Measurements from ENCODE around the gene SAXO2. TPM values are rescaled to one million over a fixed set of nuclear protein-coding genes. Genes with fewer than 3 reads are reported as not detected.

Gene SAXO2
- total and polyA plus RNA-seq, 2 experiments from 2014 or later, result 0.73 to 10.1 TPM

DNA sequence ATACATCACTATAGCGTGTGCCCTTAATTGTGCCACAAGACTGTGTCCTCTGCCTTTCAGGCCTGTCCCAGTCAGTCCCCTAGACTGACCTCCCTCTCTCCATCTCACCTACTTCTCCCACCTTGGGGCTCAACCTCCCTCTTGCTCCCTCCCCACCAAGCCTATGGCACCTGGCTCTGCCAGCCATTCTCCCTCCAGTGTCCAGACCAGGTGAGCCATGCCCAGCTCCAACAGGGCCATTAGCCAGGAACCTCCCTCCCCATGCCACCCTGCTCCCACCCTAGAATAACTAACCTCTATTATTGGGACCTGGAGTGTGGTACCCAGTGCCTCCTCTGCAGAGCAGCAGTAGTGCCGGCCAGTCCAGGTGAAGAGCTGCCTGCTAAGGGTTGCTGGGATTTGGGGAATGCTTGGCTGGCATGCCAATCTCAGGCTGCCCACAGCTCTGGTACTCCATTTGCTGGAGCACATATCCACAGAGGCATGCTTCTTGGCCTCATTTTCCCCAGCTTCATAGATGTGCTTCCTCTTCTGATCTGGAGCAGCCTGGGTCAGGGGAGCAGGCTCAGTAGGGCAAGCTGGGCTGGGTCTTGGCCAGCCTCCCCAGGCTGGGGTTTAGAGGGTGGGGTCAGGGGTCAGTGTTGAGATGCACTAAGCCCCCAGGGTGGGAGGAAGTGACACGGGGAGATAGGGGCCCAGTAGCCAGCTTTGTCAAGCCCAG is 38.8 kb downstream of the SAXO2 start:
- H3K27ac Mint-ChIP-seq, result no peak overlapping the region
- DNase-seq (ENCODE audit: low spot score), result no peak
- no peaks in the 10 kb centered on the region for H4K20me1 ChIP-seq (replicated peaks; ENCODE audit: insufficient read depth)

DNA sequence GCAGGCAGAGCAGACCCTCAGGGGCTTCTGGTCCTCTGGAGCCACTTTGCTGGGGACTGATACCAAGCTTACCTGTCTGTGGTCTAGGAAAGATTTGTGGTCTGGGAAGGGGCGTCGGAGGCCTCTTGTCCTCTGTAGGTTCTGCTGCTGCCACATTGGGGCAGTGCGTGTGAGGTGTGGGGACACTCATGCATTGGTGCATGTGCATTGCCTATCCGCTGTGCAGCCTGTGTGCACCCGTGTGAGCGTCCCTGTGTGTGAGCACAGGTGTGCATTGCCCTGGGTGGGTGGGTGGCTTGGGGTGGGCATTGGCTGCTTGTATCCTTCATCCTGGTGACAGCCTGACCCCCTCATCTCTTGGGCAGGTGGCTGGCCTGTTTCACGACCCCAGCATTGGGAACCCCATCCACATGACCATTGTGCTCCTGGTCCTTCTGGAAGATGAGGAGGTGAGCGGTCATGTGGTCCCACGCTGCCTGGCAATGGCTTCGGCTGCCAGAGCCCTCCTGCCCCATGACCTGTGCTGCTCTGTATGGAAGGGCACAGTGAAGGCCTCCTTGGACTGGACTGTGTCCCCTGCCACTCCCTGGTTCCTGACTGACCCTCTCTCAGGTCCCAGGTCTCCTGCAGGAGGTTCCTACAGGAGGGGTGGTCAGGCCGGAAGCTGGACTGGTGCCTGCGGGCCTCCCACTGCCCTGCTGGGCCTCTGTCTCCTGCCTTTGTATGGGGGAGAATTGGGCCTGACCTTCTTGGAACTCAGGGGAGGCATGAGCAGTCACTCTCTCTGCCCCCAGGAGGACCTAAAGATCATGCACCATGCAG is 41.5 kb downstream of the SAXO2 start:
- Histone ChIP-seq H2AFZ (no peak overlapping the region), H3K27ac (ENCODE audit: low read depth) (no peak overlapping the region), H4K20me1 (replicated peaks; ENCODE audit: insufficient read depth) (no peaks in the 10 kb centered on the region), H3K79me2 (replicated peaks; ENCODE audit: insufficient read depth) (no peaks in the 10 kb centered on the region), H3K27me3 (ENCODE audit: insufficient read depth) (no peaks in the 10 kb centered on the region), H3K4me2 (no peak overlapping the region), H3F3A (replicated peaks; ENCODE audit: low read depth) (no peaks in the 10 kb centered on the region), H3K4me3 (no peak overlapping the region), H3K9me2 (ENCODE audit: insufficient read depth) (no peaks in the 10 kb centered on the region), H3K36me3 (ENCODE audit: insufficient read depth) (no peaks in the 10 kb centered on the region), H3K4me1 (ENCODE audit: insufficient read depth) (no peaks in the 10 kb centered on the region)
- Mint-ChIP-seq H3K27me3 (ENCODE audit: insufficient read depth, low read depth, poor library complexity) (peaks cover 12% of the 10 kb centered on the region), H3K36me3 (ENCODE audit: low read depth) (no peaks in the 10 kb centered on the region), H3K27ac (no peak overlapping the region), H3K9me3 (no peaks in the 10 kb centered on the region), H3K4me1 (no peaks in the 10 kb centered on the region), H3K4me3 (no peak overlapping the region)
- DNase-seq (ENCODE audit: low spot score) (no peak), ATAC-seq (no peak)
- TF ChIP-seq, protein P1, sequence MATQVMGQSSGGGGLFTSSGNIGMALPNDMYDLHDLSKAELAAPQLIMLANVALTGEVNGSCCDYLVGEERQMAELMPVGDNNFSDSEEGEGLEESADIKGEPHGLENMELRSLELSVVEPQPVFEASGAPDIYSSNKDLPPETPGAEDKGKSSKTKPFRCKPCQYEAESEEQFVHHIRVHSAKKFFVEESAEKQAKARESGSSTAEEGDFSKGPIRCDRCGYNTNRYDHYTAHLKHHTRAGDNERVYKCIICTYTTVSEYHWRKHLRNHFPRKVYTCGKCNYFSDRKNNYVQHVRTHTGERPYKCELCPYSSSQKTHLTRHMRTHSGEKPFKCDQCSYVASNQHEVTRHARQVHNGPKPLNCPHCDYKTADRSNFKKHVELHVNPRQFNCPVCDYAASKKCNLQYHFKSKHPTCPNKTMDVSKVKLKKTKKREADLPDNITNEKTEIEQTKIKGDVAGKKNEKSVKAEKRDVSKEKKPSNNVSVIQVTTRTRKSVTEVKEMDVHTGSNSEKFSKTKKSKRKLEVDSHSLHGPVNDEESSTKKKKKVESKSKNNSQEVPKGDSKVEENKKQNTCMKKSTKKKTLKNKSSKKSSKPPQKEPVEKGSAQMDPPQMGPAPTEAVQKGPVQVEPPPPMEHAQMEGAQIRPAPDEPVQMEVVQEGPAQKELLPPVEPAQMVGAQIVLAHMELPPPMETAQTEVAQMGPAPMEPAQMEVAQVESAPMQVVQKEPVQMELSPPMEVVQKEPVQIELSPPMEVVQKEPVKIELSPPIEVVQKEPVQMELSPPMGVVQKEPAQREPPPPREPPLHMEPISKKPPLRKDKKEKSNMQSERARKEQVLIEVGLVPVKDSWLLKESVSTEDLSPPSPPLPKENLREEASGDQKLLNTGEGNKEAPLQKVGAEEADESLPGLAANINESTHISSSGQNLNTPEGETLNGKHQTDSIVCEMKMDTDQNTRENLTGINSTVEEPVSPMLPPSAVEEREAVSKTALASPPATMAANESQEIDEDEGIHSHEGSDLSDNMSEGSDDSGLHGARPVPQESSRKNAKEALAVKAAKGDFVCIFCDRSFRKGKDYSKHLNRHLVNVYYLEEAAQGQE (IDR thresholded peaks at IDR 0.05; ENCODE audit: unreplicated experiment), result no peak

More for the DNA sequence above, 38.8 kb downstream of the SAXO2 start:
- Mint-ChIP-seq H3K4me1 (no peaks in the 10 kb centered on the region), H3K36me3 (ENCODE audit: low read depth) (no peaks in the 10 kb centered on the region), H3K27me3 (ENCODE audit: insufficient read depth, low read depth, poor library complexity) (peaks cover 14% of the 10 kb centered on the region), H3K9me3 (no peaks in the 10 kb centered on the region), H3K4me3 (no peak overlapping the region)
- H3F3A ChIP-seq (replicated peaks; ENCODE audit: low read depth), result no peaks in the 10 kb centered on the region
- no peak for ATAC-seq
- H3K27me3 ChIP-seq (ENCODE audit: insufficient read depth), result no peaks in the 10 kb centered on the region
- H3K9me2 ChIP-seq (ENCODE audit: insufficient read depth), result no peaks in the 10 kb centered on the region
- TF ChIP-seq, protein P2, sequence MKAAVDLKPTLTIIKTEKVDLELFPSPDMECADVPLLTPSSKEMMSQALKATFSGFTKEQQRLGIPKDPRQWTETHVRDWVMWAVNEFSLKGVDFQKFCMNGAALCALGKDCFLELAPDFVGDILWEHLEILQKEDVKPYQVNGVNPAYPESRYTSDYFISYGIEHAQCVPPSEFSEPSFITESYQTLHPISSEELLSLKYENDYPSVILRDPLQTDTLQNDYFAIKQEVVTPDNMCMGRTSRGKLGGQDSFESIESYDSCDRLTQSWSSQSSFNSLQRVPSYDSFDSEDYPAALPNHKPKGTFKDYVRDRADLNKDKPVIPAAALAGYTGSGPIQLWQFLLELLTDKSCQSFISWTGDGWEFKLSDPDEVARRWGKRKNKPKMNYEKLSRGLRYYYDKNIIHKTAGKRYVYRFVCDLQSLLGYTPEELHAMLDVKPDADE (IDR thresholded peaks at IDR 0.05), result no peak
- TF ChIP-seq, protein P1 (IDR thresholded peaks at IDR 0.05; ENCODE audit: unreplicated experiment), result no peak
- TF ChIP-seq EZH2 (IDR thresholded peaks at IDR 0.05; ENCODE audit: low read depth, unreplicated experiment) (no peak), CREB1 (CRISPR knock-in tag; IDR thresholded peaks at IDR 0.05; ENCODE audit: low read depth) (no peak)
- H3K4me1 ChIP-seq (ENCODE audit: insufficient read depth), result no peaks in the 10 kb centered on the region
- no peak overlapping the region for H3K27ac ChIP-seq (ENCODE audit: low read depth)
- H2AFZ ChIP-seq, result no peak overlapping the region
- H3K4me2 ChIP-seq, result no peak overlapping the region
- no peaks in the 10 kb centered on the region for H3K79me2 ChIP-seq (replicated peaks; ENCODE audit: insufficient read depth)
- no peaks in the 10 kb centered on the region for H3K36me3 ChIP-seq (ENCODE audit: insufficient read depth)
- no peak overlapping the region for H3K4me3 ChIP-seq

Measured in GM23338 (cell line).